IMR-90 (cell line): Measurements from ENCODE around the gene MACF1. TPM values are rescaled to one million over a fixed set of nuclear protein-coding genes. Genes with fewer than 3 reads are reported as not detected.

Experiments used
- ATAC-seq: fragments of 200-7000 bp; cut with Tn5 transposase; 2 replicates; pipeline ENCODE4 v1.9.1; 2020; ENCODE audit warnings: low read depth, mild to moderate bottlenecking, moderate library complexity
- BruUV-seq: library from RNA; stranded (reverse); fragments of 400-500 nt; replicated peaks from 2 replicates; lab custom pipeline; 2021; lab: Mats Ljungman, UMichigan
- CTCF ChIA-PET: fragments of 300-600 bp; formaldehyde crosslinking; extraction: SDS; loops from one replicate; lab custom pipeline; 2021; ENCODE audit warnings: antibody characterized with exemption; lab: Yijun Ruan, JAX
- POLR2A ChIA-PET: fragments of 300-600 bp; sonication (Branson Sonifier 250); formaldehyde crosslinking; loops from one replicate; lab custom pipeline; 2022; ENCODE audit warnings: antibody characterized with exemption; ENCODE audit not compliant: unreplicated experiment; lab: Charles Lee
- DNase-seq: peaks from one replicate; pipeline ENCODE4 v3.0.0; 2013
- H2AFZ ChIP-seq: replicated peaks from 2 replicates; pipeline ENCODE3; 2013; ENCODE audit warnings: low read length, mild to moderate bottlenecking; ENCODE audit not compliant: poor library complexity
- H2AK5ac ChIP-seq: 2 replicates; pipeline ENCODE4 v1.6.1; 2013; ENCODE audit warnings: low read depth, low read length, inconsistent platforms
- H2AK9ac ChIP-seq: replicated peaks from 2 replicates; pipeline ENCODE3; 2013; ENCODE audit warnings: mild to moderate bottlenecking, low read depth, low read length, moderate library complexity; ENCODE audit not compliant: poor library complexity
- H2BK120ac ChIP-seq: 2 replicates; pipeline ENCODE4 v1.6.1; 2013; ENCODE audit warnings: low read depth, low read length, inconsistent platforms
- H2BK15ac ChIP-seq: 3 replicates; pipeline ENCODE4 v1.6.1; 2013; ENCODE audit warnings: low read depth, low read length, inconsistent platforms
- H2BK20ac ChIP-seq: 2 replicates; pipeline ENCODE4 v1.6.1; 2013; ENCODE audit warnings: low read depth, mild to moderate bottlenecking, inconsistent platforms, low read length, moderate library complexity
- H2BK5ac ChIP-seq: 2 replicates; pipeline ENCODE4 v1.6.1; 2013; ENCODE audit warnings: mild to moderate bottlenecking, low read depth, low read length, inconsistent platforms; ENCODE audit not compliant: poor library complexity, severe bottlenecking
- H3K14ac ChIP-seq: replicated peaks from 2 replicates; pipeline ENCODE4 v1.6.1; 2013; ENCODE audit warnings: low read depth, low read length, inconsistent platforms
- H3K18ac ChIP-seq: 2 replicates; pipeline ENCODE4 v1.6.1; 2013; ENCODE audit warnings: low read depth, low read length, control low read depth
- H3K23ac ChIP-seq: 2 replicates; pipeline ENCODE4 v1.6.1; 2013; ENCODE audit warnings: low read depth, low read length, inconsistent platforms
- H3K27ac ChIP-seq: 2 replicates; pipeline ENCODE4 v1.5.1; 2013; ENCODE audit warnings: mild to moderate bottlenecking, control low read depth, low read length; ENCODE audit not compliant: insufficient read depth
- H3K27me3 ChIP-seq: 2 replicates; pipeline ENCODE4 v1.6.1; 2013; ENCODE audit warnings: low read length; ENCODE audit not compliant: control insufficient read depth, insufficient read depth
- H3K36me3 ChIP-seq: 2 replicates; pipeline ENCODE4 v1.6.1; 2013; ENCODE audit warnings: low read length, mixed read lengths; ENCODE audit not compliant: control insufficient read depth, insufficient read depth
- H3K4ac ChIP-seq: 2 replicates; pipeline ENCODE4 v1.6.1; 2013; ENCODE audit warnings: low read depth, low read length, inconsistent platforms
- H3K4me1 ChIP-seq: 2 replicates; pipeline ENCODE4 v1.6.1; 2013; ENCODE audit warnings: low read length, mixed read lengths; ENCODE audit not compliant: control insufficient read depth, insufficient read depth
- H3K4me2 ChIP-seq: 2 replicates; pipeline ENCODE4 v1.6.1; 2013; ENCODE audit warnings: low read depth, mild to moderate bottlenecking, control low read depth, low read length, moderate library complexity
- H3K4me3 ChIP-seq: 2 replicates; pipeline ENCODE4 v1.5.1; 2013; ENCODE audit warnings: low read depth, mild to moderate bottlenecking, control low read depth, low read length, moderate library complexity; ENCODE audit not compliant: insufficient read depth
- H3K56ac ChIP-seq: 2 replicates; pipeline ENCODE4 v1.6.1; 2013; ENCODE audit warnings: low read length, inconsistent platforms; ENCODE audit not compliant: insufficient read depth; ENCODE audit errors: extremely low read depth
- H3K79me1 ChIP-seq, 2 experiments: 2 replicates each; pipeline ENCODE4 v1.6.1; 2013; ENCODE audit warnings: low read length in 2 of 2, inconsistent platforms in 1 of 2, low read depth in 1 of 2
- H3K9ac ChIP-seq: 2 replicates; pipeline ENCODE4 v1.6.1; 2013; ENCODE audit warnings: low read depth, low read length, control low read depth
- H3K9me1 ChIP-seq: 2 replicates; pipeline ENCODE4 v1.6.1; 2013; ENCODE audit warnings: low read length, inconsistent platforms; ENCODE audit not compliant: insufficient read depth
- H3K9me3 ChIP-seq: 2 replicates; pipeline ENCODE4 v1.6.1; 2013; ENCODE audit warnings: low read length; ENCODE audit not compliant: control insufficient read depth, insufficient read depth
- H4K20me1 ChIP-seq: 2 replicates; pipeline ENCODE4 v1.6.1; 2013; ENCODE audit warnings: low read length, inconsistent platforms; ENCODE audit not compliant: insufficient read depth
- H4K5ac ChIP-seq: 2 replicates; pipeline ENCODE4 v1.6.1; 2013; ENCODE audit warnings: mild to moderate bottlenecking, low read depth, low read length, control low read depth
- H4K8ac ChIP-seq, 2 experiments: 2 replicates each; pipeline ENCODE4 v1.6.1; 2013; ENCODE audit warnings: low read depth in 2 of 2, low read length in 2 of 2, control low read depth in 1 of 2, inconsistent platforms in 1 of 2
- H4K91ac ChIP-seq: 2 replicates; pipeline ENCODE4 v1.6.1; 2013; ENCODE audit warnings: low read depth, low read length, inconsistent platforms; ENCODE audit not compliant: insufficient read depth
- BHLHE40 ChIP-seq: fragments of 150-350 bp; IDR thresholded peaks from 2 replicates; pipeline ENCODE4 v1.6.1; 2016; ENCODE audit warnings: mild to moderate bottlenecking, low read depth, low read length
- CEBPB ChIP-seq: IDR thresholded peaks from 2 replicates; pipeline ENCODE4 v1.6.1; 2012; ENCODE audit warnings: low read depth, low read length, improper control_type of control experiment
- FOS ChIP-seq: fragments of 150-350 bp; IDR thresholded peaks from 2 replicates; pipeline ENCODE4 v1.6.1; 2016; ENCODE audit warnings: low read depth, low read length
- MAFK ChIP-seq: IDR thresholded peaks from 2 replicates; pipeline ENCODE4 v1.6.1; 2012; ENCODE audit warnings: low read depth, low read length, improper control_type of control experiment
- MXI1 ChIP-seq: IDR thresholded peaks from 2 replicates; pipeline ENCODE4 v1.6.1; 2012; ENCODE audit warnings: low read depth, mild to moderate bottlenecking, low read length, moderate library complexity, borderline replicate concordance
- WGBS, 2 experiments: methylation state at CpG; one replicate each; pipeline versions ENCODE4 v1.1.5 to v1.1.7; 2013; ENCODE audit warnings: missing lambda C conversion rate in 2 of 2; ENCODE audit not compliant: insufficient read length in 1 of 2; ENCODE audit errors: extremely low coverage in 2 of 2; 5-methylcytosine and 5-hydroxymethylcytosine counted together
- dilution Hi-C: fragments of 300-500 bp; cut with HindIII; formaldehyde crosslinking; loops from one replicate; pipeline ENCODE4 v1.14.3; 2018; ENCODE audit warnings: low sequenced_read_pairs; ENCODE audit not compliant: unreplicated experiment
- in situ Hi-C: fragments of 300-500 bp; cut with MboI; formaldehyde crosslinking; loops from 3 replicates; pipeline ENCODE4 v1.14.3; 2019; ENCODE audit warnings: low sequenced_read_pairs, inconsistent platforms, mixed read lengths
- intact Hi-C: fragments of 100-400 bp; cut with micrococcal nuclease; formaldehyde crosslinking; loops from 2 replicates; pipeline ENCODE4 v1.10.0; 2022
- polyA plus RNA-seq, 3 experiments: library from polyadenylated mRNA; depleted of rRNA; stranded (reverse); fragments of >200 nt; gene quantifications; 2 replicates each; pipeline ENCODE4 v1.2.3, GENCODE V29; 2012; ENCODE audit warnings: low replicate concordance in 1 of 3
- total RNA-seq: library from RNA; depleted of rRNA; stranded (reverse); fragments of >200 nt; gene quantifications from 2 replicates; pipeline ENCODE4 v1.2.3, GENCODE V29; 2012
- TF ChIP-seq, protein P1 (sequence below): conservative IDR thresholded peaks from 2 replicates; pipeline ENCODE4 v1.5.1; 2012; ENCODE audit warnings: mild to moderate bottlenecking, low read depth, low read length, improper control_type of control experiment

MACF1 gene
- total and polyA plus RNA-seq, 2 of the 4 experiments (the other 2 are of a cell fraction): 67.6 to 369 TPM

DNA sequence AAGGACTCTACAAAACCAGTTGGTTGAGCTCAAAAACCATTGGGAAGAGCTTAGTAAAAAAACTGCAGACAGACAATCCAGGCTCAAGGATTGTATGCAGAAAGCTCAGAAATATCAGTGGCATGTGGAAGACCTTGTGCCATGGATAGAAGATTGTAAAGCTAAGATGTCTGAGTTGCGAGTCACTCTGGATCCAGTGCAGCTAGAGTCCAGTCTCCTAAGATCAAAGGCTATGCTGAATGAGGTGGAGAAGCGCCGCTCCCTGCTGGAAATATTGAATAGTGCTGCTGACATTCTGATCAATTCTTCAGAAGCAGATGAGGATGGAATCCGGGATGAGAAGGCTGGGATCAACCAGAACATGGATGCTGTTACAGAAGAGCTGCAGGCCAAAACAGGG is 183.0 kb downstream of the MACF1 start (continued):
- peak; percentile 68; the same call in 1 of the 2 replicates for TF ChIP-seq MXI1

GRCh38 chr1:39391691-39392679 is 187.5 kb downstream of the MACF1 start:
- dilution Hi-C loops: no loop called here
- peaks cover 32% of the 10 kb centered on the region for H3K4me1 ChIP-seq
- peak overlapping the region; percentile 55; the same call in 1 of the 2 replicates for H3K9ac ChIP-seq
- H3K4me2 ChIP-seq: peak overlapping the region; percentile 64
- peak overlapping the region; percentile 74; the same call in 1 of the 2 replicates for H3K18ac ChIP-seq
- ATAC-seq (peak; percentile 57), DNase-seq (peak; percentile 90)
- H2BK5ac ChIP-seq: peak overlapping the region; percentile 94
- CTCF ChIA-PET: interaction anchor here (0.6 to 1.6 kb wide), 5 partner anchors 9 to 19 kb away, joined by 3 to 10 read pairs (median 3); no protein-coding TSS in a partner anchor
- H4K91ac ChIP-seq: peak overlapping the region; percentile 89
- H3K23ac ChIP-seq: peak overlapping the region; percentile 94
- peak overlapping the region; percentile 85 for H2BK120ac ChIP-seq
- in situ Hi-C loops: no loop called here
- no peak overlapping the region for H3K4me3 ChIP-seq
- H3K27me3 ChIP-seq: no peaks in the 10 kb centered on the region
- no CpG with 5 or more reads among the region's 5 CpGs for WGBS, 2 experiments
- H2BK20ac ChIP-seq: peak overlapping the region; percentile 93
- no peak overlapping the region for H2AFZ ChIP-seq
- peaks cover 22 to 73% of the 10 kb centered on the region in 2 experiments for H3K79me1 ChIP-seq
- H3K14ac ChIP-seq: peak overlapping the region; percentile 92
- H3K56ac ChIP-seq: peak overlapping the region; percentile 78
- no TSS peak for BruUV-seq
- peaks cover 11% of the 10 kb centered on the region; the same call in 1 of the 2 replicates for H4K20me1 ChIP-seq
- H3K27ac ChIP-seq: peak overlapping the region; percentile 80
- peak overlapping the region; percentile 93 for H3K4ac ChIP-seq
- peak overlapping the region; percentile 93 for H2BK15ac ChIP-seq
- no peaks in the 10 kb centered on the region for H3K9me3 ChIP-seq
- POLR2A ChIA-PET: no interaction called here
- peak overlapping the region; percentile 79 to 88 for H4K8ac ChIP-seq
- H2AK5ac ChIP-seq: peak overlapping the region; percentile 96
- TF ChIP-seq, protein P1, sequence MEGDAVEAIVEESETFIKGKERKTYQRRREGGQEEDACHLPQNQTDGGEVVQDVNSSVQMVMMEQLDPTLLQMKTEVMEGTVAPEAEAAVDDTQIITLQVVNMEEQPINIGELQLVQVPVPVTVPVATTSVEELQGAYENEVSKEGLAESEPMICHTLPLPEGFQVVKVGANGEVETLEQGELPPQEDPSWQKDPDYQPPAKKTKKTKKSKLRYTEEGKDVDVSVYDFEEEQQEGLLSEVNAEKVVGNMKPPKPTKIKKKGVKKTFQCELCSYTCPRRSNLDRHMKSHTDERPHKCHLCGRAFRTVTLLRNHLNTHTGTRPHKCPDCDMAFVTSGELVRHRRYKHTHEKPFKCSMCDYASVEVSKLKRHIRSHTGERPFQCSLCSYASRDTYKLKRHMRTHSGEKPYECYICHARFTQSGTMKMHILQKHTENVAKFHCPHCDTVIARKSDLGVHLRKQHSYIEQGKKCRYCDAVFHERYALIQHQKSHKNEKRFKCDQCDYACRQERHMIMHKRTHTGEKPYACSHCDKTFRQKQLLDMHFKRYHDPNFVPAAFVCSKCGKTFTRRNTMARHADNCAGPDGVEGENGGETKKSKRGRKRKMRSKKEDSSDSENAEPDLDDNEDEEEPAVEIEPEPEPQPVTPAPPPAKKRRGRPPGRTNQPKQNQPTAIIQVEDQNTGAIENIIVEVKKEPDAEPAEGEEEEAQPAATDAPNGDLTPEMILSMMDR: no peak
- TF ChIP-seq FOS (0 out of 2 replicates have a peak, but pooled peaks have one; percentile 7), CEBPB (peak; percentile 57; the same call in 1 of the 2 replicates), MAFK (peak; percentile 59), BHLHE40 (no peak)
- peaks cover 9% of the 10 kb centered on the region for H3K36me3 ChIP-seq
- intact Hi-C loops: no loop called here
- peak overlapping the region; percentile 88 for H2AK9ac ChIP-seq
- H3K9me1 ChIP-seq: peaks cover 25% of the 10 kb centered on the region
- peak overlapping the region; percentile 59 for H4K5ac ChIP-seq
